SK-N-SH (cell line): ENCODE measurements around the gene SPEG. TPM values are rescaled to one million over a fixed set of nuclear protein-coding genes. Genes with fewer than 3 reads are reported as not detected.

Experiments used
- CTCF ChIA-PET: fragments of 300-600, 350-600 bp; formaldehyde crosslinking; extraction: SDS; loops from one replicate; lab custom pipeline; 2021; lab: Yijun Ruan, JAX
- POLR2A ChIA-PET: fragments of 350-600 bp; sonication (Branson Sonifier 250); formaldehyde crosslinking; extraction: SDS; loops from one replicate; lab custom pipeline; 2020; ENCODE audit warnings: antibody characterized with exemption, inconsistent platforms; lab: Yijun Ruan, JAX
- DNase-seq: peaks from one replicate; pipeline ENCODE4 v3.0.0; 2012
- H2AFZ ChIP-seq: fragments of 200-600 bp; sonication (generic); 2 replicates; pipeline ENCODE4 v1.8.1; 2016; ENCODE audit warnings: antibody characterized with exemption, mild to moderate bottlenecking, low read depth
- H3F3A ChIP-seq: fragments of 200-600 bp; sonication (generic); replicated peaks from 2 replicates; pipeline ENCODE3; 2016; ENCODE audit warnings: antibody characterized with exemption, mild to moderate bottlenecking; ENCODE audit not compliant: insufficient read depth
- H3K27ac ChIP-seq, 2 experiments: fragments of 200-500 bp in 1 of 2; fragments of 200-600 bp in 1 of 2; sonication (Bioruptor generic) in 1 of 2; sonication (generic), shearing (Covaris generic) in 1 of 2; 2 replicates each; pipeline versions ENCODE4 v1.5.1 to v1.6.1; 2014 to 2016; ENCODE audit warnings: low read depth in 2 of 2, inconsistent platforms in 1 of 2, low read length in 1 of 2, mild to moderate bottlenecking in 1 of 2, mixed read lengths in 1 of 2
- H3K27me3 ChIP-seq: fragments of 200-600 bp; sonication (generic), shearing (Covaris generic); 2 replicates; pipeline ENCODE4 v1.6.1; 2016; ENCODE audit warnings: mixed run types; ENCODE audit not compliant: insufficient read depth
- H3K36me3 ChIP-seq, 2 experiments: fragments of 200-500 bp in 1 of 2; fragments of 200-600 bp in 1 of 2; sonication (Bioruptor generic) in 1 of 2; sonication (generic) in 1 of 2; replicated peaks in 1 of 2; 2 replicates each; pipeline versions ENCODE3 to v1.5.1; 2014 to 2016; ENCODE audit warnings: low read length in 1 of 2, mild to moderate bottlenecking in 1 of 2; ENCODE audit not compliant: insufficient read depth in 2 of 2, control insufficient read depth in 1 of 2
- H3K4me1 ChIP-seq, 2 experiments: fragments of 200-500 bp in 1 of 2; fragments of 200-600 bp in 1 of 2; sonication (Bioruptor generic) in 1 of 2; sonication (generic), shearing (Covaris generic) in 1 of 2; 2 replicates each; pipeline versions ENCODE4 v1.5.1 to v1.6.1; 2014 to 2016; ENCODE audit warnings: low read depth in 1 of 2, low read length in 1 of 2, mixed run types in 1 of 2; ENCODE audit not compliant: insufficient read depth in 2 of 2, control insufficient read depth in 1 of 2
- H3K4me2 ChIP-seq: fragments of 200-600 bp; sonication (generic), shearing (Covaris generic); 2 replicates; pipeline ENCODE4 v1.6.1; 2017; ENCODE audit warnings: mixed run types
- H3K4me3 ChIP-seq, 2 experiments: fragments of 200-500 bp in 1 of 2; fragments of 200-600 bp in 1 of 2; sonication (Bioruptor generic) in 1 of 2; sonication (generic), shearing (Covaris generic) in 1 of 2; 2 replicates each; pipeline versions ENCODE4 v1.5.1 to v1.8.1; 2014 to 2016; ENCODE audit warnings: low read depth in 2 of 2, inconsistent platforms in 1 of 2, low read length in 1 of 2, mild to moderate bottlenecking in 1 of 2, mixed read lengths in 1 of 2, moderate library complexity in 1 of 2
- H3K79me2 ChIP-seq: fragments of 200-600 bp; sonication (generic); 2 replicates; pipeline ENCODE4 v1.8.1; 2017; ENCODE audit warnings: mild to moderate bottlenecking; ENCODE audit not compliant: insufficient read depth
- H3K9ac ChIP-seq: fragments of 200-600 bp; sonication (generic); 2 replicates; pipeline ENCODE4 v1.6.1; 2017; ENCODE audit warnings: mixed run types
- H3K9me2 ChIP-seq: fragments of 200-600 bp; sonication (generic); 2 replicates; pipeline ENCODE4 v1.6.1; 2017; ENCODE audit warnings: mixed run types
- H3K9me3 ChIP-seq: fragments of 200-600 bp; sonication (generic); 2 replicates; pipeline ENCODE4 v1.6.1; 2017; ENCODE audit warnings: mixed run types, mild to moderate bottlenecking, moderate library complexity
- H4K20me1 ChIP-seq: fragments of 200-600 bp; sonication (generic); 2 replicates; pipeline ENCODE4 v1.6.1; 2017; ENCODE audit warnings: mild to moderate bottlenecking, mixed run types; ENCODE audit not compliant: insufficient read depth
- CTCF ChIP-seq: fragments of 200-600 bp; sonication (generic); IDR thresholded peaks from 2 replicates; pipeline ENCODE4 v1.6.1; 2017; ENCODE audit warnings: antibody characterized with exemption, mild to moderate bottlenecking, moderate library complexity
- EP300 ChIP-seq, 2 experiments: IDR thresholded peaks; 2 replicates each; pipeline versions ENCODE4 v1.4.0 to v1.6.1; 2012; ENCODE audit warnings: borderline replicate concordance in 1 of 2, low read depth in 1 of 2, low read length in 1 of 2
- FOSL2 ChIP-seq: IDR thresholded peaks from 2 replicates; pipeline ENCODE4 v1.4.0; 2012; ENCODE audit warnings: low read depth, mild to moderate bottlenecking, moderate library complexity, borderline replicate concordance
- FOXJ3 ChIP-seq: sonication (generic); formaldehyde crosslinking; IDR thresholded peaks from 2 replicates; pipeline ENCODE4 v1.5.1; 2020; ENCODE audit warnings: mild to moderate bottlenecking, missing genetic modification reagents
- GABPA ChIP-seq: IDR thresholded peaks from 2 replicates; pipeline ENCODE4 v1.4.0; 2012; ENCODE audit warnings: low read depth, mild to moderate bottlenecking
- IRF3 ChIP-seq: fragments of 150-350 bp; IDR thresholded peaks from 2 replicates; pipeline ENCODE4 v1.6.1; 2016; ENCODE audit warnings: mild to moderate bottlenecking, low read depth, low read length
- JUND ChIP-seq: IDR thresholded peaks from 2 replicates; pipeline ENCODE4 v1.4.0; 2012
- MEF2A ChIP-seq: IDR thresholded peaks from 2 replicates; pipeline ENCODE4 v1.4.0; 2012; ENCODE audit warnings: low read depth, borderline replicate concordance
- PBX3 ChIP-seq: IDR thresholded peaks from 2 replicates; pipeline ENCODE4; 2012
- RFX5 ChIP-seq: IDR thresholded peaks from 2 replicates; pipeline ENCODE4 v1.6.1; 2012; ENCODE audit warnings: mild to moderate bottlenecking, improper control_type of control experiment, low read length
- TAF1 ChIP-seq: IDR thresholded peaks from 2 replicates; pipeline ENCODE4 v1.6.1; 2012; ENCODE audit warnings: low read depth, mild to moderate bottlenecking, low read length, moderate library complexity, borderline replicate concordance
- TCF12 ChIP-seq: IDR thresholded peaks from 2 replicates; pipeline ENCODE4 v1.4.0; 2012
- USF1 ChIP-seq: IDR thresholded peaks from 2 replicates; pipeline ENCODE4 v1.4.0; 2012; ENCODE audit warnings: low read depth, borderline replicate concordance
- USF2 ChIP-seq: fragments of 150-350 bp; IDR thresholded peaks from 2 replicates; pipeline ENCODE4 v1.6.1; 2017; ENCODE audit warnings: antibody characterized with exemption, low read length, low read depth, borderline replicate concordance
- ZBTB33 ChIP-seq: IDR thresholded peaks from 2 replicates; pipeline ENCODE4 v1.4.0; 2012; ENCODE audit warnings: low read depth, borderline replicate concordance
- WGBS: methylation state at CpG from one replicate; pipeline ENCODE4 v1.1.6; 2017; ENCODE audit warnings: low lambda C conversion rate; 5-methylcytosine and 5-hydroxymethylcytosine counted together
- polyA plus RNA-seq, 3 experiments: library from polyadenylated mRNA; depleted of rRNA; stranded (reverse); fragments of >200 nt; gene quantifications; 2 replicates each; pipeline ENCODE4 v1.2.3, GENCODE V29; 2012

SPEG gene
- polyA plus RNA-seq, 1 of the 3 experiments (the other 2 are of a cell fraction): 107 TPM

- Histone ChIP-seq H3K4me2 (no peak overlapping the region), H3K9me3 (no peaks in the 10 kb centered on the region), H3F3A (peaks cover 6% of the 10 kb centered on the region), H4K20me1 (no peaks in the 10 kb centered on the region), H3K4me1 (peaks cover 0 to 36% of the 10 kb centered on the region in 2 experiments; a peak in 1 of 4 replicates), H3K27me3 (no peaks in the 10 kb centered on the region), H3K27ac (peak overlapping the region in 1 of 2 experiments; percentile 68; a peak in 2 of 4 replicates), H2AFZ (no peak overlapping the region), H3K9ac (no peak overlapping the region), H3K4me3 (no peak overlapping the region), H3K9me2 (no peaks in the 10 kb centered on the region), H3K79me2 (no peaks in the 10 kb centered on the region), H3K36me3 (peaks cover 21 to 54% of the 10 kb centered on the region in 2 experiments)
- peak; percentile 72 for DNase-seq
- WGBS: 61% methylated on average over 16 of the region's 16 CpGs
- POLR2A ChIA-PET: interaction anchor here (0.8 to 1.3 kb wide), 3 partner anchors 16 to 41 kb away, joined by 3 to 4 read pairs (median 3); no protein-coding TSS in a partner anchor
- CTCF ChIA-PET: interaction anchor here (0.8 to 56.4 kb wide), 22 partner anchors 9 to 213 kb away, joined by 3 to 2824 read pairs (median 6); partner anchors contain the start of genes ASIC4, CHPF, GMPPA and TMEM198
- no peak for TF ChIP-seq CTCF
- TF ChIP-seq USF1: no peak
- no peak for TF ChIP-seq FOXJ3 (CRISPR knock-in tag)
- TF ChIP-seq JUND: no peak
- TF ChIP-seq TAF1: no peak
- no peak for TF ChIP-seq RFX5
Measured at GRCh38 chr2:219476652-219477151, 42.1 kb downstream of the SPEG start.

GRCh38 chr2:219477179-219477578 is 42.5 kb downstream of the SPEG start:
- ChIA-PET CTCF (interaction anchor here (0.8 to 56.4 kb wide), 11 partner anchors 9 to 212 kb away, joined by 4 to 2824 read pairs (median 16); partner anchors contain the start of genes ASIC4, CHPF, GMPPA and TMEM198), POLR2A (interaction anchor here (0.8 to 1.3 kb wide), 2 partner anchors 17 to 33 kb away, joined by 3 to 4 read pairs; no protein-coding TSS in a partner anchor)
- no peaks in the 10 kb centered on the region for H3K9me2 ChIP-seq
- H3K36me3 ChIP-seq: peaks cover 20 to 54% of the 10 kb centered on the region in 2 experiments
- DNase-seq: no peak
- H4K20me1 ChIP-seq: no peaks in the 10 kb centered on the region
- H3K27ac ChIP-seq: peak overlapping the region in 1 of 2 experiments; percentile 39; a peak in 1 of 4 replicates
- H3K9ac ChIP-seq: no peak overlapping the region
- no peaks in the 10 kb centered on the region for H3K27me3 ChIP-seq
- H3K79me2 ChIP-seq: no peaks in the 10 kb centered on the region
- H2AFZ ChIP-seq: no peak overlapping the region
- WGBS: 98% methylated on average over 4 of the region's 13 CpGs
- peaks cover 6% of the 10 kb centered on the region for H3F3A ChIP-seq
- H3K9me3 ChIP-seq: no peaks in the 10 kb centered on the region
- peaks cover 0 to 32% of the 10 kb centered on the region in 2 experiments; a peak in 1 of 4 replicates for H3K4me1 ChIP-seq
- no peak overlapping the region for H3K4me3 ChIP-seq
- no peak overlapping the region for H3K4me2 ChIP-seq
- TF ChIP-seq USF2 (no peak), IRF3 (no peak), EP300 (IDR thresholded peaks at IDR 0.05; ENCODE audit: borderline replicate concordance in 1 of 2, low read depth in 1 of 2, low read length in 1 of 2) (no peak), ZBTB33 (no peak), MEF2A (no peak), CTCF (no peak), PBX3 (no peak), FOSL2 (no peak), FOXJ3 (CRISPR knock-in tag) (no peak), GABPA (no peak), TCF12 (no peak)
